ENCODE data around the gene EEF2K. TPM values are rescaled to one million over a fixed set of nuclear protein-coding genes. Genes with fewer than 3 reads are reported as not detected.

EEF2K gene
- total and polyA plus RNA-seq, 2 donors = 26.6 to 37.2 TPM

DNA sequence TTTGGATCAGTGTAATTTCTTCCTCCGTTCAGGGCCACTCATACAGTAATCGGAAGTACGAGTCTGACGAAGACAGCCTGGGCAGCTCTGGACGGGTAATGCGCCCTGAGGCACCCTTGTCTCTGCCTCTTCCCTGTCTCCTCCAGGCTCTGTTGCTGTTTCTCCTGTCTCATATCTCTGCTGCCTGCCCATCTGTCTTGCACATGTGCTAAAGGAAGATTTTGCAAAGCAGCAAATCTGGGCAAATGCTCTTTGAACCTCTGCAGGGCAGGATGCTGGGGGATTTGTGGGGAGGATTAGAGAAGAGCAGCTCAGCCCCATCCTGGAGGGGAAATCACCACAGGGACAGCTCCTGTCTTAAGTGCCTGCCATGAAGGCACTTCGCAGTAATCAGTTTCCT is 58.7 kb downstream of the EEF2K start:
- H3K4me1 ChIP-seq (ENCODE audit: insufficient read depth) = no peaks in the 10 kb centered on the region
- no peak overlapping the region for H3K27ac ChIP-seq (ENCODE audit: low read depth)
- H3K4me3 ChIP-seq (ENCODE audit: low read depth, low read length) = no peak overlapping the region
- no peak for DNase-seq (ENCODE audit: extremely low spot score)
- no peaks in the 10 kb centered on the region for H3K36me3 ChIP-seq (ENCODE audit: insufficient read depth)
- 74% methylated on average over 7 of the region's 7 CpGs for WGBS

GRCh38 chr16:22265351-22265750 is 59.3 kb downstream of the EEF2K start:
- Histone ChIP-seq H3K4me1 (ENCODE audit: insufficient read depth) (no peaks in the 10 kb centered on the region), H3K36me3 (ENCODE audit: insufficient read depth) (no peaks in the 10 kb centered on the region), H3K27ac (ENCODE audit: low read depth) (no peak overlapping the region), H3K4me3 (ENCODE audit: low read depth, low read length) (no peak overlapping the region)
- no peak for DNase-seq (ENCODE audit: extremely low spot score)
- WGBS = 81% methylated on average over 5 of the region's 5 CpGs

DNA sequence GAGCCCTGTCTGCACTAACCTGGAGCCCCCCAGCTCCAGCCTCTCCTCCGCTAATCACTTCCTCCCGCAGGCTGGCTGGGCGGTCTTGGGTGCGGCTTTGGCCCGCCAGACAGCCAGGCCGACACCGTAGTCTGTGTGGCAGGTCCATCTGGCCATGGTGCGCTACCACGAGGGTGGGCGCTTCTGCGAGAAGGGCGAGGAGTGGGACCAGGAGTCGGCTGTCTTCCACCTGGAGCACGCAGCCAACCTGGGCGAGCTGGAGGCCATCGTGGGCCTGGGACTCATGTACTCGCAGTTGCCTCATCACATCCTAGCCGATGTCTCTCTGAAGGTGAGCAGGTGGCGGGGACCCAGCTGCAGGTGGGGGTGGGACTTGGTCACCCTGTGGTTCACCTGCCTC is 60.5 kb downstream of the EEF2K start:
- Histone ChIP-seq H3K36me3 (ENCODE audit: insufficient read depth) (no peaks in the 10 kb centered on the region), H3K27ac (ENCODE audit: low read depth) (no peak overlapping the region), H3K4me3 (ENCODE audit: low read depth, low read length) (no peak overlapping the region), H3K4me1 (ENCODE audit: insufficient read depth) (no peaks in the 10 kb centered on the region)
- DNase-seq (ENCODE audit: extremely low spot score) = no peak
- WGBS = 97% methylated on average over 19 of the region's 19 CpGs

DNA sequence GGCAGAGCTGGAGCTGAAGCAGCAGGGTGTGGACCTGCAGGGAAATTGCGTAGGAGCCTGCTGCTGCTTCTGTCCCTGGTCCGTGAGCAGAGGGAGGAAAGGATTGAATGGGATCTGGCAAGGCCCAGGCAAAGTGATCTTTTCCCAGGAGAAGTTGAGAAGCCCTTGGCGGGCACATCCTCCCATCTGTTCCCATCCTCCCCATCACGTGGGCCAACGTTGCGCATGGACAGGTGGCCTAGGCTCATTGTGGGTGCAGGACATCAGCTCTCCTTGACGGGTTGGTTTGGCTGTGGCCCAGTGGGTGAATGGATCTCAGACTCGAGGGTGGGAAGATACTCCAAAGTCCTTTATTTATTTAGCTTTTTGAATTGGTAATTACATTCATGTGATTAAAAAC is 61.7 kb downstream of the EEF2K start:
- no peak overlapping the region for H3K4me3 ChIP-seq (ENCODE audit: low read depth, low read length)
- no peaks in the 10 kb centered on the region for H3K36me3 ChIP-seq (ENCODE audit: insufficient read depth)
- no peak overlapping the region for H3K27ac ChIP-seq (ENCODE audit: low read depth)
- WGBS = 90% methylated on average over 8 of the region's 8 CpGs
- H3K4me1 ChIP-seq (ENCODE audit: insufficient read depth) = no peaks in the 10 kb centered on the region
- no peak for DNase-seq (ENCODE audit: extremely low spot score)

DNA sequence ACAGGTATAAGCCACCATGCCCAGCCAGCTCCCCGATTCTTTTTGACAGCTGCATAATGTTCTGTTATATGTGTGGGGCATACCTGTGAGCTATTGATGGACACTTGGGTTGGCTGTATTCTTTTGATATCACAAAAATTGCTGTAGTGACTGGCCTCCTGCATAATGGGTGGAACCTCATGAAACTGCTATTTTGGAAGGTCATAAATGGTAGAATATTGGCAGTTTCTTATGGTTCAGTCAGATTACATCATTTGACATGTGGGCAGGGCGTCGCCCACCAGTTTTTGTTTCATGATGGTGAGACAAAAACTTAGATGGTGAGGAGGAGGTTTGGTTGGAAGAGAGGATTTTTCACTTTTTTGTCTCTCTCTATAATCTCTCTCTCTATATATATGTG is 64.4 kb downstream of the EEF2K start:
- Histone ChIP-seq H3K27ac (ENCODE audit: low read depth) (no peak overlapping the region), H3K4me3 (ENCODE audit: low read depth, low read length) (no peak overlapping the region), H3K4me1 (ENCODE audit: insufficient read depth) (no peaks in the 10 kb centered on the region), H3K36me3 (ENCODE audit: insufficient read depth) (peaks cover 3% of the 10 kb centered on the region)
- WGBS = 93% methylated on average over 3 of the region's 3 CpGs
- no peak for DNase-seq (ENCODE audit: extremely low spot score)

- Histone ChIP-seq H3K4me3 (ENCODE audit: low read depth, low read length) (no peak overlapping the region), H3K27ac (ENCODE audit: low read depth) (no peak overlapping the region), H3K4me1 (ENCODE audit: insufficient read depth) (no peaks in the 10 kb centered on the region), H3K36me3 (ENCODE audit: insufficient read depth) (peaks cover 3% of the 10 kb centered on the region)
- 48% methylated on average over 8 of the region's 8 CpGs for WGBS
- DNase-seq (ENCODE audit: extremely low spot score) = no peak
Observed at GRCh38 chr16:22272870-22273650, 67.0 kb downstream of the EEF2K start.

GRCh38 chr16:22274916-22275315 is 68.8 kb downstream of the EEF2K start:
- H3K4me1 ChIP-seq (ENCODE audit: insufficient read depth) = no peaks in the 10 kb centered on the region
- DNase-seq (ENCODE audit: extremely low spot score) = no peak
- no peak overlapping the region for H3K27ac ChIP-seq (ENCODE audit: low read depth)
- 94% methylated on average over 1 of the region's 1 CpG for WGBS
- peaks cover 6% of the 10 kb centered on the region for H3K36me3 ChIP-seq (ENCODE audit: insufficient read depth)
- H3K4me3 ChIP-seq (ENCODE audit: low read depth, low read length) = no peak overlapping the region

DNA sequence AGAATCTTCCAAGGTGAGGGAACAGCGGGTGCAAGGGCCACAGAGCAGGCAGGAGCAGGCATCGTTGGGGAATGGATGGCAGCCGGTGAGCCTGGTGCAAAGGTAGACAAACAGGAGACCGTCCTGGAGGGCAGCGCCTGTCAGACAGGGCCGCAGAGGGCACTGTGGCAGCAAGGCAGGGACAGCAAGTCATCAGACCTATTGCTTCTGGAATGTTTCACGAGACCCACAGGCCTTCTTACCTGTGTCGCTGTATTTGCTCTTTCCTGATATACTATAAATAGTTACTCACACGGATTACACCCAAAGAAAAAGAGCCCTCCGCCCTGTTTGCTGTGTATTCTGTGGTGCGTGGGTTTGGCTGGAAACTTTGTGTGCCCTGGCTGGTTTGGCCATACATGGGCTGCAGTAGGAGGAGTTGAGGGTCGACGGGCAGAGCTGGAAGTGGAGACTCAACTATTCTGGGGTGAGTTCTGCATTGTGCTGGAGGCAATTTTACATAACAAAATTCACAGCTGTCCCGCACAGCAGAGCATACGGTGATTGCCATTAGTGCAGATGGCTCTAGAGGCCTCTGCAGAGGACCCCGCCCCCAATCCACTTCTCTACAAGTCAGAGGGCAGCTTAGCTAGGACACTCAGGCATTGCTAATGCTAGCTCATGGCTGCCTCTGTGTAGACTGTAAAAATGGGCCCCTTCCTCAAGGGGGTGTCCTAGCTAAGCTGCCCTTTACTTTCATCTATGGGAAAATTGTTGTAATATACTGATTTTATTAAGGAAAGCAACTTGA is 72.6 kb downstream of the EEF2K start:
- Histone ChIP-seq H3K27ac (ENCODE audit: low read depth) (no peak overlapping the region), H3K4me1 (ENCODE audit: insufficient read depth) (no peaks in the 10 kb centered on the region), H3K4me3 (ENCODE audit: low read depth, low read length) (no peak overlapping the region), H3K36me3 (ENCODE audit: insufficient read depth) (peaks cover 9% of the 10 kb centered on the region)
- 81% methylated on average over 16 of the region's 16 CpGs for whole genome bisulfite sequencing
- no peak for DNase-seq (ENCODE audit: extremely low spot score)

GRCh38 chr16:22282254-22282892 is 76.3 kb downstream of the EEF2K start:
- 78% methylated on average over 5 of the region's 5 CpGs for WGBS
- H3K36me3 ChIP-seq (ENCODE audit: insufficient read depth) = peaks cover 6% of the 10 kb centered on the region
- H3K27ac ChIP-seq (ENCODE audit: low read depth) = no peak overlapping the region

DNA sequence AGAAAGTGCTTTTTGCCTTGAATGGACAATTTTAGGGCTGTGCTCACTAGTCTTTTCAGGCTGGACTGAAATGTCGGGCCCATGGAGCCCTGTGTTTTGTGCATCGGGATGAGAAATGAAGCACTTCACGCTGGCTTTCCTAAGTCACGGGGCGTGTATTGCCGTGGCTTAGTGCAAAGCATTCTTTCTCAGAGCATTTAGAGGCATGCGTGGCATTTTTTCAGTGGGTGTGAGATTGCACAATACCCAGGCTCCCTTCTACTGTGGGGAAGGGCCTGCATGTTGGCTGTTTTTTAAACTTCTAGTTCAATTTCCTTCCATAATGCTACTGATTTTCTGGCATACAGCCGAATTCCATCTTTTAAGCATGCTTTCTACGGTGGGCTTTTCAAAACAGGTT is 78.6 kb downstream of the EEF2K start:
- no peak overlapping the region for H3K27ac ChIP-seq (ENCODE audit: low read depth)
- H3K4me1 ChIP-seq (ENCODE audit: insufficient read depth) = no peaks in the 10 kb centered on the region
- 87% methylated on average over 9 of the region's 9 CpGs for WGBS
- H3K36me3 ChIP-seq (ENCODE audit: insufficient read depth) = peaks cover 3% of the 10 kb centered on the region
- no peak overlapping the region for H3K4me3 ChIP-seq (ENCODE audit: low read depth, low read length)
- no peak for DNase-seq (ENCODE audit: extremely low spot score)

More at GRCh38 chr16:22282254-22282892, 76.3 kb downstream of the EEF2K start:
- Histone ChIP-seq H3K4me3 (ENCODE audit: low read depth, low read length) (no peak overlapping the region), H3K4me1 (ENCODE audit: insufficient read depth) (no peaks in the 10 kb centered on the region)
- no peak for DNase-seq (ENCODE audit: extremely low spot score)

DNA sequence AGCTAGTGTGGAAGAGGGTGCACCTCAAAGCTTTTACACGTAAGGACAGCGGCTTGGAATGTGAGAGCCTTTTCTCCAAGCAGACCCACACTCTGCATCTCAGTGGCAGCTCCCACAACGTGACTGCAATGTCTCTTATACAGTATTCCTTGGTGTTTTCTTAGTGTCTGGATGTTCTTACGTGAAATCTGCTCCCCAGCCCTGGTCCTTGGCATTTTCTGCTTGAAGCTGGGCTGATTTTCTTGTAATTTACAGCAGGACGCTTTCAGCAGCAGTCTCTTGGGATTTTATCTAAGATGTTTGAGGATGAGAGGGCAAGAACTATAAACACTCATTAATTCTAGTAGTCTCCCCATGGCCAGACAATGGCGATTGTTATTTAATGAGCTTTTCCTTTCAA is 79.0 kb downstream of the EEF2K start:
- no peak for DNase-seq (ENCODE audit: extremely low spot score)
- Histone ChIP-seq H3K4me1 (ENCODE audit: insufficient read depth) (no peaks in the 10 kb centered on the region), H3K4me3 (ENCODE audit: low read depth, low read length) (no peak overlapping the region), H3K27ac (ENCODE audit: low read depth) (no peak overlapping the region), H3K36me3 (ENCODE audit: insufficient read depth) (peaks cover 2% of the 10 kb centered on the region)
- WGBS = 75% methylated on average over 6 of the region's 6 CpGs

GRCh38 chr16:22291020-22291419 is 84.9 kb downstream of the EEF2K start:
- Histone ChIP-seq H3K36me3 (ENCODE audit: insufficient read depth) (no peaks in the 10 kb centered on the region), H3K27ac (ENCODE audit: low read depth) (no peak overlapping the region), H3K4me3 (ENCODE audit: low read depth, low read length) (no peak overlapping the region), H3K4me1 (ENCODE audit: insufficient read depth) (no peaks in the 10 kb centered on the region)
- DNase-seq (ENCODE audit: extremely low spot score) = no peak
- 94% methylated on average over 5 of the region's 5 CpGs for WGBS

DNA sequence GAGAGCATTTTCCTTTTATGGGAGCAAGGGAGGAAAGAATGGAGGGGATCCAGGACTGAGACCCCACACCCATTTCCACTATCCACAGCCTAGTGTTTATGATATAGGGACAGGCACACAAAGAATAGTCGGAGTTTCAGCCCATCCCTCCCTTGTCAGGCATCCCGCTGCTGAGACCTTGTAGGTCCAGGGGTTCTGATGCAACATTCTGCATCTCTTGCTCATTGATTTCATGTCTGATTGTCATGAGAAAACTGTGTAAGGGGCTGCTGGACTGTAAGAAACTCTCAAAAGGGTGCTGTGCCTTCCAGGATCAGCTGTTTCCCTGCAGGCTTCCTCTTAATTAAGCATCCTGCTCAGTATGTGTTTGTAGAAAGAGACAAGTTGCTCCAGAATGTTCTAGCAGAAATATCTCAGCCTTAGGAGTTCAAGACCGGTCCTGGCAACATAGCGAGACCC is 85.8 kb downstream of the EEF2K start:
- WGBS = 53% methylated on average over 4 of the region's 4 CpGs

GRCh38 chr16:22292320-22292719 is 86.2 kb downstream of the EEF2K start:
- Histone ChIP-seq H3K27ac (ENCODE audit: low read depth) (no peak overlapping the region), H3K36me3 (ENCODE audit: insufficient read depth) (no peaks in the 10 kb centered on the region), H3K4me3 (ENCODE audit: low read depth, low read length) (no peak overlapping the region), H3K4me1 (ENCODE audit: insufficient read depth) (no peaks in the 10 kb centered on the region)
- DNase-seq (ENCODE audit: extremely low spot score) = no peak

More for the DNA sequence above, 85.8 kb downstream of the EEF2K start:
- no peak overlapping the region for H3K27ac ChIP-seq (ENCODE audit: low read depth)
- no peaks in the 10 kb centered on the region for H3K36me3 ChIP-seq (ENCODE audit: insufficient read depth)
- no peaks in the 10 kb centered on the region for H3K4me1 ChIP-seq (ENCODE audit: insufficient read depth)
- DNase-seq (ENCODE audit: extremely low spot score) = no peak
- H3K4me3 ChIP-seq (ENCODE audit: low read depth, low read length) = no peak overlapping the region

Data from urinary bladder (tissue), 4 donors.